ENCODE results near the gene GPR34. TPM values are rescaled to one million over a fixed set of nuclear protein-coding genes. Genes with fewer than 3 reads are reported as not detected.
"Not testable (repeated sequence)": the region's sequence is repeated elsewhere in the genome, so short reads cannot be mapped to it uniquely, and the experiment has no call there.

The GPR34 gene
- polyA plus RNA-seq (2013, experiment 1 of 2; ENCODE audit: insufficient read length), result not detected
- polyA plus RNA-seq (2013, experiment 2 of 2; ENCODE audit: insufficient read length), result 0.06 TPM

- no peak for DNase-seq
These were observed at the start of gene GPR34 for GRCh38 chrX:41688835-41689234. Gene GPR34 (plus strand): TSS chrX:41688973. CDS start chrX:41695634, 6,661 bp downstream.

GRCh38 chrX:41646201-41646600 lies 42.6 kb upstream of the GPR34 start:
- not testable (repeated sequence) for DNase-seq

- no peak for DNase-seq
These were observed 35.6 kb upstream of the GPR34 start for GRCh38 chrX:41653125-41653524.

- DNase-seq, result no peak
These were observed 33.7 kb upstream of the GPR34 start for GRCh38 chrX:41655101-41655500.

GRCh38 chrX:41655631-41656030 lies 33.1 kb upstream of the GPR34 start:
- peak; percentile 4 for DNase-seq

GRCh38 chrX:41661366-41662095 lies 27.2 kb upstream of the GPR34 start:
- DNase-seq, result peak; percentile 14

GRCh38 chrX:41664375-41664901 lies 24.3 kb upstream of the GPR34 start:
- DNase-seq, result no peak

GRCh38 chrX:41664908-41665307 lies 23.9 kb upstream of the GPR34 start:
- DNase-seq, result no peak

GRCh38 chrX:41665686-41666085 lies 23.1 kb upstream of the GPR34 start:
- DNase-seq, result no peak

GRCh38 chrX:41666251-41666650 lies 22.5 kb upstream of the GPR34 start:
- DNase-seq, result no peak

- DNase-seq, result no peak
These were observed 21.1 kb upstream of the GPR34 start for GRCh38 chrX:41667631-41668030.

GRCh38 chrX:41670112-41670511 lies 18.7 kb upstream of the GPR34 start:
- no peak for DNase-seq

GRCh38 chrX:41671082-41671481 lies 17.7 kb upstream of the GPR34 start:
- DNase-seq, result no peak

- no peak for DNase-seq
These were observed 16.1 kb upstream of the GPR34 start for GRCh38 chrX:41672643-41673042.

- DNase-seq, result not testable (repeated sequence)
These were observed 12.4 kb upstream of the GPR34 start for GRCh38 chrX:41676361-41676760.

GRCh38 chrX:41677183-41678060 lies 11.4 kb upstream of the GPR34 start:
- DNase-seq, result no peak

- DNase-seq, result no peak
These were observed 4.6 kb upstream of the GPR34 start for GRCh38 chrX:41684138-41684537.

- no peak for DNase-seq
These were observed 3.8 kb upstream of the GPR34 start for GRCh38 chrX:41684940-41685339.

- no peak for DNase-seq
These were observed 2.0 kb upstream of the GPR34 start for GRCh38 chrX:41686788-41687187.

GRCh38 chrX:41688156-41688555 lies 617 bp upstream of the GPR34 start:
- no peak for DNase-seq

- DNase-seq, result no peak
These were observed 938 bp downstream of the GPR34 start for GRCh38 chrX:41689711-41690110.

GRCh38 chrX:41692162-41692749 lies 3.5 kb downstream of the GPR34 start:
- DNase-seq, result peak; percentile 72

GRCh38 chrX:41693024-41693423 lies 4.3 kb downstream of the GPR34 start:
- DNase-seq, result no peak

Data from fibroblast of skin of abdomen (primary cell).